ENCODE measurements around the gene IGSF9B.

The IGSF9B gene

GRCh38 chr11:133916784-133917440 lies 39.9 kb downstream of the IGSF9B start:
- Histone ChIP-seq H3K27ac (ENCODE audit: low read length) (no peak overlapping the region), H3K27me3 (ENCODE audit: low read depth, low read length) (no peaks in the 10 kb centered on the region), H3K4me1 (ENCODE audit: control insufficient read depth in 1 of 2, insufficient read depth in 2 of 2, low read length in 2 of 2) (no peaks in the 10 kb centered on the region), H3K36me3 (ENCODE audit: control insufficient read depth in 1 of 2, insufficient read depth in 2 of 2, low read length in 2 of 2) (peaks cover 15 to 69% of the 10 kb centered on the region in 2 donors), H3K4me3 (ENCODE audit: low read depth in 1 of 2, low read length in 2 of 2) (no peak overlapping the region), H3K9me3 (ENCODE audit: control insufficient read depth in 1 of 2, low read length in 2 of 2) (no peaks in the 10 kb centered on the region)

- H3K4me1 ChIP-seq (ENCODE audit: control insufficient read depth in 1 of 2, insufficient read depth in 2 of 2, low read length in 2 of 2): no peaks in the 10 kb centered on the region
- H3K4me3 ChIP-seq (ENCODE audit: low read depth in 1 of 2, low read length in 2 of 2): no peak overlapping the region
- no peak overlapping the region for H3K27ac ChIP-seq (ENCODE audit: low read length)
- H3K36me3 ChIP-seq (ENCODE audit: control insufficient read depth in 1 of 2, insufficient read depth in 2 of 2, low read length in 2 of 2): peaks cover 15 to 69% of the 10 kb centered on the region in 2 donors
- H3K27me3 ChIP-seq (ENCODE audit: low read depth, low read length): no peaks in the 10 kb centered on the region
- no peaks in the 10 kb centered on the region for H3K9me3 ChIP-seq (ENCODE audit: control insufficient read depth in 1 of 2, low read length in 2 of 2)
These were observed 43.0 kb downstream of the IGSF9B start for GRCh38 chr11:133913761-133914160.

DNA sequence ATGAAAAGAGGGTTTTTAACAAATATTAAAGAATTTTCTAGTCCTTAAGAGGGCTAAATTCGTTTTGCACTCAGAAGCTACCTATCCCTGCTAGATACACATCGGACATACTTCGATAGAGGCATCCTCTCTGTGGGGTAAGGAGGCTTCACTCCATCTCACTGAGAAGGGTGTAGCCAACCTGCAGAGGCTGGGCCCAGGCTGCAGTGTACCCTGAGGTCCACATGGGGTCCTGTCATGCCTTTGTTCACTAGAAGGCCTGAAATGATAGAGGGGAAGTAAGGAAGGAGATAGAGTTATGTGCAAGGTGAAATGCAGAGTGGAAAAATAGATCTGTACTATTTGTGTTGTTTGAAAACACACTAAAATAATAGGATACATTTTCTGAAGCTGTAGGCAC lies 45.6 kb downstream of the IGSF9B start:
- H3K4me1 ChIP-seq (ENCODE audit: control insufficient read depth in 1 of 2, insufficient read depth in 2 of 2, low read length in 2 of 2): no peaks in the 10 kb centered on the region
- no peaks in the 10 kb centered on the region for H3K9me3 ChIP-seq (ENCODE audit: control insufficient read depth in 1 of 2, low read length in 2 of 2)
- peaks cover 15 to 87% of the 10 kb centered on the region in 2 donors for H3K36me3 ChIP-seq (ENCODE audit: control insufficient read depth in 1 of 2, insufficient read depth in 2 of 2, low read length in 2 of 2)
- H3K4me3 ChIP-seq (ENCODE audit: low read depth in 1 of 2, low read length in 2 of 2): no peak overlapping the region
- no peak overlapping the region for H3K27ac ChIP-seq (ENCODE audit: low read length)
- H3K27me3 ChIP-seq (ENCODE audit: low read depth, low read length): no peaks in the 10 kb centered on the region

GRCh38 chr11:133910101-133910500 lies 46.7 kb downstream of the IGSF9B start:
- no peak overlapping the region for H3K27ac ChIP-seq (ENCODE audit: low read length)
- peaks cover 15 to 91% of the 10 kb centered on the region in 2 donors for H3K36me3 ChIP-seq (ENCODE audit: control insufficient read depth in 1 of 2, insufficient read depth in 2 of 2, low read length in 2 of 2)
- H3K4me3 ChIP-seq (ENCODE audit: low read depth in 1 of 2, low read length in 2 of 2): no peak overlapping the region

DNA sequence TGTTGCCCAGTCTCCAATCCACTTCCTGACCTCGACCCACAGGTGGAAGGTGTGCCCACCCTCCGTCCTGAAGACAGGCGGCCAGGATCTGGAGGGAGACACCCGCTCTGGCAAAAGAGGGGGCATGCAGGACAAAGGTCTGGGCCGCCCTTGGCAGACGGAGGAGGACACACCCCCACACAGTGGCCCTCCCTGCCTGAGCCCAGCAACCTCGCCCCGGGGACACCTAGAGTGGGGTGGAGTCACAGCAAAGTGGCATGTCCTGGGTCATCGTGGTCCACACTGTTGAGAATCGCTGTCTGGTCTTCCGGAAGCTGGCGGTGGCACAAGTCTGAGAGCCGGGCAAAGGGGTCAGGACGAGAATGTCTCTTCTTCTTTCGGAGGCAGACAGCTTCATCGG lies 47.9 kb downstream of the IGSF9B start:
- Histone ChIP-seq H3K36me3 (ENCODE audit: control insufficient read depth in 1 of 2, insufficient read depth in 2 of 2, low read length in 2 of 2) (peaks cover 11 to 88% of the 10 kb centered on the region in 2 donors), H3K27me3 (ENCODE audit: low read depth, low read length) (no peaks in the 10 kb centered on the region), H3K4me1 (ENCODE audit: control insufficient read depth in 1 of 2, insufficient read depth in 2 of 2, low read length in 2 of 2) (no peaks in the 10 kb centered on the region), H3K9me3 (ENCODE audit: control insufficient read depth in 1 of 2, low read length in 2 of 2) (no peaks in the 10 kb centered on the region), H3K4me3 (ENCODE audit: low read depth in 1 of 2, low read length in 2 of 2) (no peak overlapping the region), H3K27ac (ENCODE audit: low read length) (no peak overlapping the region)

More at GRCh38 chr11:133910101-133910500, 46.7 kb downstream of the IGSF9B start:
- no peaks in the 10 kb centered on the region for H3K4me1 ChIP-seq (ENCODE audit: control insufficient read depth in 1 of 2, insufficient read depth in 2 of 2, low read length in 2 of 2)
- no peaks in the 10 kb centered on the region for H3K9me3 ChIP-seq (ENCODE audit: control insufficient read depth in 1 of 2, low read length in 2 of 2)
- H3K27me3 ChIP-seq (ENCODE audit: low read depth, low read length): no peaks in the 10 kb centered on the region

DNA sequence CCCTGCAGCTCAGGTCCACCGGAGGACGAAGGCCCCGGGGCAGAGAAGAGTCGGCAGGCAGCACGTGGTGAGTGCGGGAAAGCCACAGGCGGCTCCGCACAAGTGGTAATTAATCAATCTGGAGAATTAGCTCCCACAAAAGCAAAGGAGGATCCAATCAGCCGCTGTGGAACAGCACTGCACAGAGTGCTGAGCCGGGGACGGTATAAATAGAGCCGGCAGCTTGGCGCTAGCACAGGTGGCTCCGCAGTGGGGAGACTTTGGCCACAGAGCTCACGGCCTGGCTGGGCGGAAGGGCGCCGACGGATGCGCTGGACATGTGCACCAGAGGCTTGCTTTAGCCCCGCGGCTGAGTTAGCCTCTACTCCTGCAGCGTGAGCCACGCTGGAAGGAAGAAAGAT lies 48.9 kb downstream of the IGSF9B start:
- H3K27me3 ChIP-seq (ENCODE audit: low read depth, low read length): no peaks in the 10 kb centered on the region
- no peak overlapping the region for H3K4me3 ChIP-seq (ENCODE audit: low read depth in 1 of 2, low read length in 2 of 2)
- H3K4me1 ChIP-seq (ENCODE audit: control insufficient read depth in 1 of 2, insufficient read depth in 2 of 2, low read length in 2 of 2): no peaks in the 10 kb centered on the region
- H3K27ac ChIP-seq (ENCODE audit: low read length): no peak overlapping the region
- no peaks in the 10 kb centered on the region for H3K9me3 ChIP-seq (ENCODE audit: control insufficient read depth in 1 of 2, low read length in 2 of 2)
- H3K36me3 ChIP-seq (ENCODE audit: control insufficient read depth in 1 of 2, insufficient read depth in 2 of 2, low read length in 2 of 2): peaks cover 5 to 81% of the 10 kb centered on the region in 2 donors

GRCh38 chr11:133907216-133907615 lies 49.6 kb downstream of the IGSF9B start:
- no peaks in the 10 kb centered on the region for H3K27me3 ChIP-seq (ENCODE audit: low read depth, low read length)
- peaks cover 0 to 78% of the 10 kb centered on the region in 2 donors for H3K36me3 ChIP-seq (ENCODE audit: control insufficient read depth in 1 of 2, insufficient read depth in 2 of 2, low read length in 2 of 2)
- H3K4me3 ChIP-seq (ENCODE audit: low read depth in 1 of 2, low read length in 2 of 2): no peak overlapping the region
- H3K27ac ChIP-seq (ENCODE audit: low read length): no peak overlapping the region
- H3K9me3 ChIP-seq (ENCODE audit: control insufficient read depth in 1 of 2, low read length in 2 of 2): no peaks in the 10 kb centered on the region
- H3K4me1 ChIP-seq (ENCODE audit: control insufficient read depth in 1 of 2, insufficient read depth in 2 of 2, low read length in 2 of 2): no peaks in the 10 kb centered on the region

DNA sequence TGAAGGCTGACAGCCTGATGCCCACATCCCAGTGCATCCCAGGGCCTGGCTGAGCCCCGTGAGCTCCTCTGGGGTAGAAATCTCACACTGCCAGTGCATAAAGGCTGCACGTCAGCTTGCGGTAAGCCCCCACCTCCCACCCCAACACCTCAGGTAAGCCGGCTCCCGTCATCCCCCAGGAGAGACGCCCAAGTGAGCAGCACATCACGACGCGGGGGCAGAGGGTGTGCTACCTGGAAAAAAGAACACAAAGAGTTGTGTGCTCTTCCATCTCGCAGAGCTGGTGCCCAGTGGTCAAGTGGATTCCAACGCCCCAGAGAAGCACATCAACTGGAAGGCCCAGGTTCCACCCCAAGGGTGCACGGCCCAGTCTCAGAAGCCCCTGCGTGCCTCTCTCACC lies 50.0 kb downstream of the IGSF9B start:
- Histone ChIP-seq H3K4me3 (ENCODE audit: low read depth in 1 of 2, low read length in 2 of 2) (no peak overlapping the region), H3K36me3 (ENCODE audit: control insufficient read depth in 1 of 2, insufficient read depth in 2 of 2, low read length in 2 of 2) (peaks cover 0 to 77% of the 10 kb centered on the region in 2 donors), H3K27me3 (ENCODE audit: low read depth, low read length) (no peaks in the 10 kb centered on the region), H3K9me3 (ENCODE audit: control insufficient read depth in 1 of 2, low read length in 2 of 2) (no peaks in the 10 kb centered on the region), H3K4me1 (ENCODE audit: control insufficient read depth in 1 of 2, insufficient read depth in 2 of 2, low read length in 2 of 2) (no peaks in the 10 kb centered on the region), H3K27ac (ENCODE audit: low read length) (no peak overlapping the region)

DNA sequence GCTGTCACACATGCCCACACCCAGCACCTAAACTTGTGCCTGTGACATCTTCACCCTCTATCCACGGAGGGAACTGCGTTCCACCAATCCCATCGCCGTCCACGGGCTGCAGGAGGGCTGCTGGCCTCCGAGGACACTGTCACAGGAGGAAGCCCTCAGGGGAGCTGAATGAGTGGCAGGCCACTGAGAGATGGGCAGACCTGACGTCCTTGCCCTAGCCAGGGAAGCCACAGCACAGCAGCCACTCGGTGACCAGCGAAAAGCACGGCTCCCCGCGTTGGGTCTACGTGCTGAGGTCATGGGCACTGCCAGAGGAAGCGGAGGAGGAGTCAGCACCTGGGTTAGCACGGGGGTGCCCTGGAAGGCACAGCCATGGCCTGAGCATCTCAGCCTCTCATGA lies 50.5 kb downstream of the IGSF9B start:
- Histone ChIP-seq H3K27me3 (ENCODE audit: low read depth, low read length) (no peaks in the 10 kb centered on the region), H3K9me3 (ENCODE audit: control insufficient read depth in 1 of 2, low read length in 2 of 2) (no peaks in the 10 kb centered on the region), H3K36me3 (ENCODE audit: control insufficient read depth in 1 of 2, insufficient read depth in 2 of 2, low read length in 2 of 2) (peaks cover 0 to 72% of the 10 kb centered on the region in 2 donors), H3K27ac (ENCODE audit: low read length) (no peak overlapping the region), H3K4me1 (ENCODE audit: control insufficient read depth in 1 of 2, insufficient read depth in 2 of 2, low read length in 2 of 2) (no peaks in the 10 kb centered on the region), H3K4me3 (ENCODE audit: low read depth in 1 of 2, low read length in 2 of 2) (no peak overlapping the region)

DNA sequence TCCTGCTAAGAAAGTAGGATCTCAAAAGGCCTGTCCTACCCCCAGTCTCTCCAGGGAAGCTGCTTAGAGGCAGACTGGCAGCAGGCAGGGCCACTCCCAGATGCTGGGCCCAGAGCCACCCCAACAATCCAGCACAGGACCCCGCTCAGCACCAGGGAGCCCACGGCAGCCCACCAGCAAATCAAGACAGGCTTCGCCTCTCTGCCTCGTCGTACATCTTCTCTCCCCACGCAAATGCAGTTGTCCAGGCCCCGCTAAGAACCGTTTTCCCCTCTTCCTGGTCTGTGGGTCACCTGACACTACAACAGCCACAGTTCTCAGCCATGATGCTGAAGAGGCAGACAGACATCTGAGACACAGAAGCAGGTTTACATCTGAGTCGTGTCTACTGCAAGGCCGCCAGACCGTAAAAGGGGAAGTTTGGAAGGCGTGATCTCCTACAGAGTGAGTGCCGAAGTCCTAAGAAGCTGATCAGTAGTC lies 51.1 kb downstream of the IGSF9B start:
- Histone ChIP-seq H3K4me3 (ENCODE audit: low read depth in 1 of 2, low read length in 2 of 2) (no peak overlapping the region), H3K27ac (ENCODE audit: low read length) (no peak overlapping the region), H3K9me3 (ENCODE audit: control insufficient read depth in 1 of 2, low read length in 2 of 2) (no peaks in the 10 kb centered on the region), H3K4me1 (ENCODE audit: control insufficient read depth in 1 of 2, insufficient read depth in 2 of 2, low read length in 2 of 2) (no peaks in the 10 kb centered on the region), H3K27me3 (ENCODE audit: low read depth, low read length) (no peaks in the 10 kb centered on the region), H3K36me3 (ENCODE audit: control insufficient read depth in 1 of 2, insufficient read depth in 2 of 2, low read length in 2 of 2) (peaks cover 0 to 71% of the 10 kb centered on the region in 2 donors)

DNA sequence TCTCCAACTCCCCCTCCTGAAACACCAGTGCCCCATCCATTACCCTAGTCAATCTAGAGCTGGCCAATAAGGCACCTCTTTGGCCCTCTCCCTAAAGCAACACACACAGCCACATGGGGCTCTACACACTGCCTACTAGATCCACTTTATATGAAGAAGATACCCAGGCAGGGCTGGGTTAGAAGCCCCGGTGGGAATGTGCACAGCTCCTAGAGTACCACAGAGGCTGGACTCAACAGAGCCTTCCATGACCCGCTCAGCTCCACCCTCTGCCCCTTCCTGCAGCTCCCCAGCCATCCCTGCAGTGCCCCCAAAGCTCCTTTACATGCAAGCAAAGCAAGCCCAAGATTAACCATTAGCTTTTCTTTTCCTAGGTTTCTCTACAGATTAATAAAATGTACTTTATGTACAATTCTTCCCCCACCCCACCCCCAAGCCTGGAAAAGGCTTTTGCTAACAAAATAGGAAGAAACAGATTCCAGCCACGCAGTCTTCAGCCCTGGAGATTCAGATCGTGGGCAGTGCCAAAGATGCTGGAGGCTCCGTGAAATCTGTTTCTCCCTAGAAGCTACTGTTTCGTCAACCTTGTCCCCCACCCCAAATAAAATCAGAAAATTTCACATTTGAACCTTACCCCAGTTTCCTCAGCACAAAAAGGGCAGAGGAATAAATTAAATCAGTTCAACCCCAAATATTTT lies 51.8 kb downstream of the IGSF9B start:
- Histone ChIP-seq H3K9me3 (ENCODE audit: control insufficient read depth in 1 of 2, low read length in 2 of 2) (no peaks in the 10 kb centered on the region), H3K27ac (ENCODE audit: low read length) (no peak overlapping the region), H3K4me1 (ENCODE audit: control insufficient read depth in 1 of 2, insufficient read depth in 2 of 2, low read length in 2 of 2) (no peaks in the 10 kb centered on the region), H3K27me3 (ENCODE audit: low read depth, low read length) (no peaks in the 10 kb centered on the region), H3K36me3 (ENCODE audit: control insufficient read depth in 1 of 2, insufficient read depth in 2 of 2, low read length in 2 of 2) (peaks cover 0 to 69% of the 10 kb centered on the region in 2 donors), H3K4me3 (ENCODE audit: low read depth in 1 of 2, low read length in 2 of 2) (no peak overlapping the region)
